ENCODE results near the gene MRAS.

DNA sequence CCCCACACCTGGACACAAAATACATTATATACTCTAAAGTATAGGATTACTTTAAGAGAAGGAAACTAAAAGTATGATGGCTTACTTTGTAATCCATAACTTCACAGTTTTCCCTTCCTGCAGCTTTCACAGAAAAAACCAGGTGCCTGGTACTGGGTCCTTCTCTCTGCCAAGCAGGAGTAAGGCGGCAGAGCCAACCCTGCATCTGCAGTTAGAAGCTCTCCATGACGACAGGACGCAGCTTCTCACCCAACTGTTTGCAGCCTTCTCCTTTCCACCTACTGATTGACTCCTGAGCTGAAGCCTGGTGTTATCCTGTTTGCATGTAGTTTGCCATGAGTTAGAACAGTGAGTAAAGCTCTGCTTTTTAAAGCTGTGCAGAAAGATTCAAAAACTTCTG lies 6.7 kb downstream of the MRAS start:
- TF ChIP-seq, protein P1, sequence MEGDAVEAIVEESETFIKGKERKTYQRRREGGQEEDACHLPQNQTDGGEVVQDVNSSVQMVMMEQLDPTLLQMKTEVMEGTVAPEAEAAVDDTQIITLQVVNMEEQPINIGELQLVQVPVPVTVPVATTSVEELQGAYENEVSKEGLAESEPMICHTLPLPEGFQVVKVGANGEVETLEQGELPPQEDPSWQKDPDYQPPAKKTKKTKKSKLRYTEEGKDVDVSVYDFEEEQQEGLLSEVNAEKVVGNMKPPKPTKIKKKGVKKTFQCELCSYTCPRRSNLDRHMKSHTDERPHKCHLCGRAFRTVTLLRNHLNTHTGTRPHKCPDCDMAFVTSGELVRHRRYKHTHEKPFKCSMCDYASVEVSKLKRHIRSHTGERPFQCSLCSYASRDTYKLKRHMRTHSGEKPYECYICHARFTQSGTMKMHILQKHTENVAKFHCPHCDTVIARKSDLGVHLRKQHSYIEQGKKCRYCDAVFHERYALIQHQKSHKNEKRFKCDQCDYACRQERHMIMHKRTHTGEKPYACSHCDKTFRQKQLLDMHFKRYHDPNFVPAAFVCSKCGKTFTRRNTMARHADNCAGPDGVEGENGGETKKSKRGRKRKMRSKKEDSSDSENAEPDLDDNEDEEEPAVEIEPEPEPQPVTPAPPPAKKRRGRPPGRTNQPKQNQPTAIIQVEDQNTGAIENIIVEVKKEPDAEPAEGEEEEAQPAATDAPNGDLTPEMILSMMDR (conservative IDR thresholded peaks at IDR 0.05; ENCODE audit: low read depth, low read length), result no peak
- TF ChIP-seq MAFK (IDR thresholded peaks at IDR 0.05; ENCODE audit: low read depth, low read length) (no peak), POLR2A (IDR thresholded peaks at IDR 0.05; ENCODE audit: low read depth, low read length) (no peak), CEBPB (IDR thresholded peaks at IDR 0.05; ENCODE audit: low read depth, low read length) (no peak), NFE2L2 (IDR thresholded peaks at IDR 0.05; ENCODE audit: low read depth, low read length) (no peak)
